Gastrocnemius medialis (tissue), 4 donors: ENCODE data around the gene KCTD16.

Source experiments
- POLR2A ChIP-seq, 2 donors: fragments of 450-650 bp; IDR thresholded peaks; one replicate each; pipeline ENCODE4 v1.6.1; 2017; ENCODE audit warnings: antibody characterized with exemption in 2 of 2, mild to moderate bottlenecking in 2 of 2, moderate library complexity in 2 of 2
- TF ChIP-seq, protein P1 (sequence below), 5 experiments: fragments of 450-650 bp in 3 of 5; fragments of 200-600 bp in 2 of 5; sonication (generic) in 2 of 5; IDR thresholded peaks in 4 of 5; conservative IDR thresholded peaks in 1 of 5; 1 replicate in 4 of 5; 2 replicates in 1 of 5; pipeline ENCODE4 v1.5.1; 2016 to 2019; ENCODE audit warnings: antibody characterized with exemption in 5 of 5, mild to moderate bottlenecking in 3 of 5, moderate library complexity in 3 of 5

DNA sequence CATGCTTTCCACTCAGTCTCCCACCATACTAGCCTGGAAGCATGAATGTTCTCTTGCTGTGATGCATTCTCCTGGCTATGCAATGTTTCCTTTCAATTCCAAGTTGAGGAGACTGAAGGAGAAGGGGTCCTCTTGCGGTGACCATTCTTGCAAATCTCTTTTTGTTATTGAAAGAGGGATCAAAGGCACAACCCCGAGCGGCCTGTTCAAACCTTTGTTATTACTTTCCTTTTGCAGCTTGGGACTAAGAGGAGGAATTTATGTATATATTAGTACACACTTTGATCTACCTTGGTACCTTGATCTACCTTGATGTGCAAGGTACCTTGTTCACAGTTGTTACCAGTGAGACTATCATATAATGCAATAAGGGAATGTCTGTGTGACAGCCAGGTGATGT is 147.3 kb downstream of the KCTD16 start:
- TF ChIP-seq, protein P1, sequence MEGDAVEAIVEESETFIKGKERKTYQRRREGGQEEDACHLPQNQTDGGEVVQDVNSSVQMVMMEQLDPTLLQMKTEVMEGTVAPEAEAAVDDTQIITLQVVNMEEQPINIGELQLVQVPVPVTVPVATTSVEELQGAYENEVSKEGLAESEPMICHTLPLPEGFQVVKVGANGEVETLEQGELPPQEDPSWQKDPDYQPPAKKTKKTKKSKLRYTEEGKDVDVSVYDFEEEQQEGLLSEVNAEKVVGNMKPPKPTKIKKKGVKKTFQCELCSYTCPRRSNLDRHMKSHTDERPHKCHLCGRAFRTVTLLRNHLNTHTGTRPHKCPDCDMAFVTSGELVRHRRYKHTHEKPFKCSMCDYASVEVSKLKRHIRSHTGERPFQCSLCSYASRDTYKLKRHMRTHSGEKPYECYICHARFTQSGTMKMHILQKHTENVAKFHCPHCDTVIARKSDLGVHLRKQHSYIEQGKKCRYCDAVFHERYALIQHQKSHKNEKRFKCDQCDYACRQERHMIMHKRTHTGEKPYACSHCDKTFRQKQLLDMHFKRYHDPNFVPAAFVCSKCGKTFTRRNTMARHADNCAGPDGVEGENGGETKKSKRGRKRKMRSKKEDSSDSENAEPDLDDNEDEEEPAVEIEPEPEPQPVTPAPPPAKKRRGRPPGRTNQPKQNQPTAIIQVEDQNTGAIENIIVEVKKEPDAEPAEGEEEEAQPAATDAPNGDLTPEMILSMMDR (IDR thresholded peaks at IDR 0.05 in 4 of 5, conservative IDR thresholded peaks at IDR 0.05 in 1 of 5): no peak
- no peak for TF ChIP-seq POLR2A (IDR thresholded peaks at IDR 0.05)
